Breast epithelium (tissue), 4 donors: Measurements from ENCODE around the gene CWC27. TPM values are rescaled to one million over a fixed set of nuclear protein-coding genes. Genes with fewer than 3 reads are reported as not detected.

Source experiments
- DNase-seq, 2 donors: peaks; one replicate each; pipeline ENCODE4 v3.0.0-alpha.2; 2019; ENCODE audit warnings: low spot score in 2 of 2
- H3K27ac ChIP-seq, 2 donors: fragments of 200-600 bp; sonication (generic) in 1 of 2; one replicate each; pipeline ENCODE4 v1.5.1; 2016 to 2019; ENCODE audit warnings: mild to moderate bottlenecking in 1 of 2
- H3K27me3 ChIP-seq, 2 donors: fragments of 200-600 bp; sonication (generic) in 1 of 2; one replicate each; pipeline versions ENCODE4 v1.5.1 to v1.6.0; 2017 to 2019; ENCODE audit warnings: control low read depth in 1 of 2, mild to moderate bottlenecking in 1 of 2
- H3K36me3 ChIP-seq: fragments of 200-600 bp; one replicate; pipeline ENCODE4 v1.5.1; 2019
- H3K4me1 ChIP-seq, 2 donors: fragments of 200-600 bp; sonication (generic); one replicate each; pipeline ENCODE4 v1.5.1; 2016 to 2019; ENCODE audit warnings: control low read depth in 1 of 2
- H3K4me3 ChIP-seq, 3 donors: fragments of 200-600 bp; sonication (generic); 1 replicate in 2 of 3; 2 replicates in 1 of 3; pipeline ENCODE4 v1.5.1; 2016 to 2019; ENCODE audit warnings: mild to moderate bottlenecking in 3 of 3, moderate library complexity in 2 of 3
- H3K9me3 ChIP-seq, 2 donors: fragments of 200-600 bp; sonication (generic) in 1 of 2; one replicate each; pipeline ENCODE4 v1.5.1; 2016 to 2019; ENCODE audit warnings: control low read depth in 1 of 2
- POLR2A ChIP-seq: fragments of 450-650 bp; IDR thresholded peaks from one replicate; pipeline ENCODE4 v1.6.1; 2016; ENCODE audit warnings: antibody characterized with exemption, mild to moderate bottlenecking, moderate library complexity
- POLR2AphosphoS5 ChIP-seq, 3 donors: sonication (generic); formaldehyde crosslinking; IDR thresholded peaks; one replicate each; pipeline ENCODE4 v1.6.1; 2017; ENCODE audit warnings: antibody characterized with exemption in 3 of 3
- intact Hi-C: fragments of 100-400 bp; cut with DNase I; formaldehyde crosslinking; loops from one replicate; pipeline ENCODE4 v1.15.1; 2023; ENCODE audit warnings: low total_unique reads
- total RNA-seq, 3 donors: library from RNA; depleted of rRNA; stranded (reverse); fragments of >200 nt; gene quantifications; one replicate each; pipeline ENCODE4 v1.1.0, GENCODE V29; 2016
- TF ChIP-seq, protein P1 (sequence below), 3 donors: fragments of 450-650 bp; IDR thresholded peaks; one replicate each; pipeline ENCODE4 v1.5.1; 2016 to 2017; ENCODE audit warnings: antibody characterized with exemption in 3 of 3, mild to moderate bottlenecking in 3 of 3, moderate library complexity in 3 of 3

Gene CWC27
- total RNA-seq, 3 donors from 2014 or later, result 10.6 to 19.9 (median 18.0) TPM

DNA sequence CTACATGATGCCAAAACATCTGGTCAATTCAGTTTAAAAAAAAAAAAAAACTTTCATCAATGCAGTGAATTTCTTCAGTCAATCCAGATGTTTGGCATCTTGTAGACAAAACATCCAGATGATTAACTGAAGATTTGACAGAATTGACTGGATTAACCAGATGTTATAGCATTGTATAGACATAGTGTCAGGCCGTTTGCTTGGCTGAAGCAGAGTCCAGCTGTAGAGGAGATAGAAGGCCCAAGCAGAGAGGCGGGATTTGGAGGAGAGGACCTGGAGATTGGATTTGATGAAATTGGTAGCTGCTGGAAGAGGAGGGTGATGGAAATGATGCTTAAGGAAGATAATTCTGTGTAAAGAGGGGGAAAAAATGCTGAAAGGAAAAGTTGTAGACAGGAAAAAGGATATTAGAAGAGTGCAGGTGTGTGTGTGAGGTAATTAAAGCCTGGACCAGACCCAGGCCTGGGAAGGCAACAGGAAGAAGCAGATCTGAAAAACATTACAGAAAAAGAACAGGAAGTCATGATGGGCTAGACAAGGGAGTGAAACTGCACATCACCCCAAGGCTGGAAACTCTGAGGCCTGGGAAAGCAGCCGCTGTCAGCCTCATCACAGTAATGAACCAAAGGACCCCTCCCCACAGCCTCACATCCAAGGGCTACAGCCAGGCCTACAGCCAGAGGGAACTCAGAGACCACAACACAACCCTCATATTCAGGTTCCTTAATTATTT lies 258.3 kb downstream of the CWC27 start:
- intact Hi-C loops, result no loop called here
- H3K36me3 ChIP-seq, result no peaks in the 10 kb centered on the region
- TF ChIP-seq POLR2A (no peak), POLR2AphosphoS5 (IDR thresholded peaks at IDR 0.05) (no peak)
- TF ChIP-seq, protein P1, sequence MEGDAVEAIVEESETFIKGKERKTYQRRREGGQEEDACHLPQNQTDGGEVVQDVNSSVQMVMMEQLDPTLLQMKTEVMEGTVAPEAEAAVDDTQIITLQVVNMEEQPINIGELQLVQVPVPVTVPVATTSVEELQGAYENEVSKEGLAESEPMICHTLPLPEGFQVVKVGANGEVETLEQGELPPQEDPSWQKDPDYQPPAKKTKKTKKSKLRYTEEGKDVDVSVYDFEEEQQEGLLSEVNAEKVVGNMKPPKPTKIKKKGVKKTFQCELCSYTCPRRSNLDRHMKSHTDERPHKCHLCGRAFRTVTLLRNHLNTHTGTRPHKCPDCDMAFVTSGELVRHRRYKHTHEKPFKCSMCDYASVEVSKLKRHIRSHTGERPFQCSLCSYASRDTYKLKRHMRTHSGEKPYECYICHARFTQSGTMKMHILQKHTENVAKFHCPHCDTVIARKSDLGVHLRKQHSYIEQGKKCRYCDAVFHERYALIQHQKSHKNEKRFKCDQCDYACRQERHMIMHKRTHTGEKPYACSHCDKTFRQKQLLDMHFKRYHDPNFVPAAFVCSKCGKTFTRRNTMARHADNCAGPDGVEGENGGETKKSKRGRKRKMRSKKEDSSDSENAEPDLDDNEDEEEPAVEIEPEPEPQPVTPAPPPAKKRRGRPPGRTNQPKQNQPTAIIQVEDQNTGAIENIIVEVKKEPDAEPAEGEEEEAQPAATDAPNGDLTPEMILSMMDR (IDR thresholded peaks at IDR 0.05), result no peak
- no peaks in the 10 kb centered on the region for H3K27me3 ChIP-seq
- H3K4me3 ChIP-seq, result no peak overlapping the region
- H3K27ac ChIP-seq, result no peak overlapping the region
- no peak for DNase-seq
- H3K4me1 ChIP-seq, result no peaks in the 10 kb centered on the region
- no peaks in the 10 kb centered on the region for H3K9me3 ChIP-seq

DNA sequence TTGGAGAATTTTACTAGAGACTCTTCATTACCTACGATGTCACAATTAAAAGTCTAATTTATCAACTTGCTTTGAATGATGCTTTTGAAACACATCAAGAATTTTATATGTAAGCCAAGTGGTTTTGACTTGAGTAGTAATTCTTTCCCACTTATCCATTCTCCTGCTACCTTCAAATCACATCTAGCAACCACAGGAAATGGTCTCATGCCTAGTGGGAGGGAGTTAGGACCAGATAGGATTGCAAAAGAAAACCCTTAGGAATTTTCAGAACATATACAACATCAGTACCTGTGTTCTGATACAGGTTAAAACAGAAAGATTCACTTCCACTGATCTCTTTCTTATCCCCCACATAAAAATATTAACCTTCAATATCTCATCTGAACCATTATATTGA lies 260.4 kb downstream of the CWC27 start:
- no peak for TF ChIP-seq POLR2AphosphoS5 (IDR thresholded peaks at IDR 0.05)
- TF ChIP-seq POLR2A, result no peak
- TF ChIP-seq, protein P1 (IDR thresholded peaks at IDR 0.05), result no peak
- no peaks in the 10 kb centered on the region for H3K9me3 ChIP-seq
- H3K4me3 ChIP-seq, result no peak overlapping the region
- no peaks in the 10 kb centered on the region for H3K4me1 ChIP-seq
- intact Hi-C loops, result no loop called here
- no peaks in the 10 kb centered on the region for H3K36me3 ChIP-seq
- DNase-seq, result no peak
- H3K27ac ChIP-seq, result no peak overlapping the region
- H3K27me3 ChIP-seq, result no peaks in the 10 kb centered on the region

DNA sequence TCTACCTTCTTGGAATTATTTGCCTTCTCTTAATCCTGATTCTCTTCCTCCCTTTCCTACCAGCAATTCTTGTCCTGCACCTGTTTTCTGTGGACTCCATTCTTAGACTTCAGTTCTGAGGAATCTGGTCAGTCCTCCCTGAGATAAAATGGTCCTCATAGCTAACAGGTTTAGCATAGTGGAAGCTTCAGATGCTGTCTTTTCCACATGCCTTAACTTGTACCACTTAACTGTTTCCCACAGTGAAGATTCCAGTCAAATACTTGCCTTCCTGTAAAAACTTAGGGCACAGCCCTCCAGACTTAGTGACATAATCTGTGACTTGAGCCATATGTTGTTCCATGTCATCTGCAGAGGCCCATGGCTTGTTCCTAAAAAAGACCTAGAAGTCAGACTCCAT lies 261.3 kb downstream of the CWC27 start:
- H3K9me3 ChIP-seq, result no peaks in the 10 kb centered on the region
- TF ChIP-seq POLR2AphosphoS5 (IDR thresholded peaks at IDR 0.05) (no peak), POLR2A (no peak)
- TF ChIP-seq, protein P1 (IDR thresholded peaks at IDR 0.05), result no peak
- no peaks in the 10 kb centered on the region for H3K36me3 ChIP-seq
- H3K4me3 ChIP-seq, result no peak overlapping the region
- H3K27me3 ChIP-seq, result no peaks in the 10 kb centered on the region
- no peak overlapping the region for H3K27ac ChIP-seq
- DNase-seq, result no peak
- no peaks in the 10 kb centered on the region for H3K4me1 ChIP-seq
- intact Hi-C loops, result no loop called here

DNA sequence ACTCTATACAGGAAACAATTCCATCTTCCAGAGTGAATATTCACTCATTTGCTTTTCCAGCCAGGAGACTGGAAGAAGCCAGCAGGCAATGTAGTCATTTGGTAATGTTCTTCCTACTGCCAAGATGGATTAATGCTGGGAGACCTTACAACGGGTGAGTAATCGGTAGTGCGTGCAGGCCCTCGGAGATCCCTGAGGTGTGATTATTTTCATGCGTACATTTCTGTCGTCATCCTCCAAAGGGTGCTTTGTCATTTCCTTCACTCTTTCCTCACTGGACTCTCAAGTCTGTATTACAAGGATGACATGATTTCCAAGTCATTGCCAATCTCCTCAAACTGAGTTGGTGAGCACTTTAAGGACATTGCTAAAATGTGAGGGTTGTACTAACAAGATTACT lies 263.5 kb downstream of the CWC27 start:
- intact Hi-C loops, result no loop called here
- Histone ChIP-seq H3K36me3 (no peaks in the 10 kb centered on the region), H3K9me3 (no peaks in the 10 kb centered on the region), H3K4me3 (no peak overlapping the region), H3K4me1 (no peaks in the 10 kb centered on the region), H3K27me3 (no peaks in the 10 kb centered on the region), H3K27ac (no peak overlapping the region)
- DNase-seq, result no peak
- TF ChIP-seq POLR2AphosphoS5 (IDR thresholded peaks at IDR 0.05), result no peak
- TF ChIP-seq, protein P1 (IDR thresholded peaks at IDR 0.05), result no peak
- no peak for TF ChIP-seq POLR2A

DNA sequence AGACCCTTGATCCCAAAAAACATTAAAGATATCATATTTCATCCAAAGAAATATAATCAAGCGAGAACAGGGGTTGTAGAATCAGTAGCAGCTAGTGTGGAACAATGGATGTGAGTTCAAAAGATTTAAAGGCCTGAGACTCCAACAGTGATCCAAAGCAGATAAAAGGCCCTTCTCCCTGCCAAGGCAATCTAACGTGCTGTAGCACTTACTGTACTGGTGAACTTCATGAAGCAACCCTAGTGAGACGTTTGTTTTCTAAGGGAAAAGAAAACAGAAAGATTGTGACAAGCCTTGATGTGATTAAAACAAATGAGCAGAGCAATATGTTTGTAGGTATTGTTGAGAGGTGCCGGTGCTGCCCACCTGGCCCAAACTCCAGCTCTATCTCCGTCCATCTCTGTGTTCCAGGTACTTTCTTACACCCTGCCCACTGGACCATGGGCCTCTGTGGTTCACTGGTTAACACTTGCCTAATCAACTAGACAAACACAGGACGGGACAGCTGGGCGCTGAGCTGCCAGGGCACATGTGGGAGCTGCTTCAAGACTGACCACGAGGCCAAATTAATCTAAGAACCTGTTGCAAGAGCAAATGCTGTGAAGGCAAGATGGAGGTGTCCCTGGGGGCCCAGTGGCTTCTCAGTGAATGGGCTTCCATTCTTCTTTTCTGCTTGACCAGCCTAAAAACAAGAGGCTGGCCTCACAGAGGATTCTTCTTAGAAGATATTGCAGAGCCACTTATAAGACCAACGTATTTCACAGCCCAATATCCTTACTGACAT lies 265.5 kb downstream of the CWC27 start:
- H3K27ac ChIP-seq, result peak overlapping the region; percentile 92 to 95
- no peaks in the 10 kb centered on the region for H3K9me3 ChIP-seq
- intact Hi-C loops, result no loop called here
- H3K27me3 ChIP-seq, result no peaks in the 10 kb centered on the region
- no peak for TF ChIP-seq POLR2AphosphoS5 (IDR thresholded peaks at IDR 0.05)
- TF ChIP-seq, protein P1 (IDR thresholded peaks at IDR 0.05), result no peak
- no peak for TF ChIP-seq POLR2A
- H3K4me3 ChIP-seq, result no peak overlapping the region
- H3K4me1 ChIP-seq, result no peaks in the 10 kb centered on the region
- DNase-seq, result no peak
- H3K36me3 ChIP-seq, result no peaks in the 10 kb centered on the region
